SK-N-SH treated with all-trans-retinoic acid at 6 μM for 48 hours (cell line): ENCODE results near the gene KATNAL1.

Source experiments
- ARNTL ChIP-seq: fragments of 450-650 bp; formaldehyde crosslinking; IDR thresholded peaks from 2 replicates; pipeline ENCODE4 v1.5.0; 2020; ENCODE audit warnings: low read depth, mild to moderate bottlenecking, moderate library complexity, borderline replicate concordance
- ESRRG ChIP-seq: fragments of 250-450 bp; sonication (Bioruptor Pico); IDR thresholded peaks from 2 replicates; pipeline ENCODE4 v1.6.1; 2021; ENCODE audit warnings: mild to moderate bottlenecking
- GLIS3 ChIP-seq: fragments of 250-450 bp; sonication (Bioruptor Pico); IDR thresholded peaks from 2 replicates; pipeline ENCODE4 v1.5.0; 2020; ENCODE audit warnings: mild to moderate bottlenecking, moderate library complexity
- ISL1 ChIP-seq: fragments of 250-450 bp; sonication (Bioruptor Pico); IDR thresholded peaks from 2 replicates; pipeline ENCODE4 v2.1.2; 2022; ENCODE audit warnings: mild to moderate bottlenecking, moderate library complexity
- RARB ChIP-seq: fragments of 250-450 bp; sonication (Bioruptor Pico); IDR thresholded peaks from 2 replicates; pipeline ENCODE4 v1.8.0; 2021; ENCODE audit warnings: mild to moderate bottlenecking, moderate library complexity
- SNAI2 ChIP-seq: fragments of 250-450 bp; sonication (Bioruptor Pico); IDR thresholded peaks from 2 replicates; pipeline ENCODE4 v1.5.0; 2020; ENCODE audit warnings: mild to moderate bottlenecking, moderate library complexity
- TOX ChIP-seq: fragments of 250-450 bp; sonication (Bioruptor Pico); IDR thresholded peaks from 2 replicates; pipeline ENCODE4 v1.8.0; 2021; ENCODE audit warnings: mild to moderate bottlenecking, moderate library complexity, borderline replicate concordance
- TSHZ2 ChIP-seq: fragments of 250-450 bp; sonication (Bioruptor Pico); IDR thresholded peaks from 2 replicates; pipeline ENCODE4 v1.5.0; 2020; ENCODE audit warnings: mild to moderate bottlenecking, moderate library complexity
- ZNF8 ChIP-seq: fragments of 450-650 bp; formaldehyde crosslinking; IDR thresholded peaks from 2 replicates; pipeline ENCODE4 v1.5.0; 2020; ENCODE audit warnings: mild to moderate bottlenecking, moderate library complexity
- TF ChIP-seq, protein P1 (sequence below): fragments of 250-450 bp; sonication (Bioruptor Pico); IDR thresholded peaks from 2 replicates; pipeline ENCODE4 v1.5.1; 2021; ENCODE audit warnings: mild to moderate bottlenecking, moderate library complexity
- TF ChIP-seq, protein P2 (sequence below): fragments of 250-450 bp; sonication (Bioruptor Pico); IDR thresholded peaks from 2 replicates; pipeline ENCODE4 v1.5.1; 2020; ENCODE audit warnings: low read depth, mild to moderate bottlenecking, moderate library complexity

GRCh38 chr13:30313311-30313710 is 6.0 kb upstream of the KATNAL1 start:
- TF ChIP-seq, protein P1, sequence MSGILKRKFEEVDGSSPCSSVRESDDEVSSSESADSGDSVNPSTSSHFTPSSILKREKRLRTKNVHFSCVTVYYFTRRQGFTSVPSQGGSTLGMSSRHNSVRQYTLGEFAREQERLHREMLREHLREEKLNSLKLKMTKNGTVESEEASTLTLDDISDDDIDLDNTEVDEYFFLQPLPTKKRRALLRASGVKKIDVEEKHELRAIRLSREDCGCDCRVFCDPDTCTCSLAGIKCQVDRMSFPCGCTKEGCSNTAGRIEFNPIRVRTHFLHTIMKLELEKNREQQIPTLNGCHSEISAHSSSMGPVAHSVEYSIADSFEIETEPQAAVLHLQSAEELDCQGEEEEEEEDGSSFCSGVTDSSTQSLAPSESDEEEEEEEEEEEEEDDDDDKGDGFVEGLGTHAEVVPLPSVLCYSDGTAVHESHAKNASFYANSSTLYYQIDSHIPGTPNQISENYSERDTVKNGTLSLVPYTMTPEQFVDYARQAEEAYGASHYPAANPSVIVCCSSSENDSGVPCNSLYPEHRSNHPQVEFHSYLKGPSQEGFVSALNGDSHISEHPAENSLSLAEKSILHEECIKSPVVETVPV = no peak
- TF ChIP-seq ARNTL (CRISPR knock-in tag) (no peak), ESRRG (CRISPR knock-in tag) (no peak), RARB (CRISPR knock-in tag) (no peak), TOX (CRISPR knock-in tag) (no peak), GLIS3 (CRISPR knock-in tag) (no peak), ZNF8 (no peak), SNAI2 (CRISPR knock-in tag) (no peak), TSHZ2 (CRISPR knock-in tag) (no peak), ISL1 (CRISPR knock-in tag) (peak; percentile 5; the same call in 1 of the 2 replicates)
- TF ChIP-seq, protein P2, sequence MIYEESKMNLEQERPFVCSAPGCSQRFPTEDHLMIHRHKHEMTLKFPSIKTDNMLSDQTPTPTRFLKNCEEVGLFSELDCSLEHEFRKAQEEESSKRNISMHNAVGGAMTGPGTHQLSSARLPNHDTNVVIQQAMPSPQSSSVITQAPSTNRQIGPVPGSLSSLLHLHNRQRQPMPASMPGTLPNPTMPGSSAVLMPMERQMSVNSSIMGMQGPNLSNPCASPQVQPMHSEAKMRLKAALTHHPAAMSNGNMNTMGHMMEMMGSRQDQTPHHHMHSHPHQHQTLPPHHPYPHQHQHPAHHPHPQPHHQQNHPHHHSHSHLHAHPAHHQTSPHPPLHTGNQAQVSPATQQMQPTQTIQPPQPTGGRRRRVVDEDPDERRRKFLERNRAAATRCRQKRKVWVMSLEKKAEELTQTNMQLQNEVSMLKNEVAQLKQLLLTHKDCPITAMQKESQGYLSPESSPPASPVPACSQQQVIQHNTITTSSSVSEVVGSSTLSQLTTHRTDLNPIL (CRISPR knock-in tag) = no peak
